Liver (tissue), 3 donors: ENCODE data around the gene MDP1.

ENCODE experiments used
- RXRA ChIP-seq, 2 donors: IDR thresholded peaks; 2 replicates each; pipeline ENCODE4 v1.6.1; 2017 to 2018; ENCODE audit warnings: antibody characterized with exemption in 2 of 2, mild to moderate bottlenecking in 1 of 2
- SP1 ChIP-seq: IDR thresholded peaks from 2 replicates; pipeline ENCODE4 v1.6.1; 2018; ENCODE audit warnings: antibody characterized with exemption, mild to moderate bottlenecking
- TAF1 ChIP-seq: conservative IDR thresholded peaks from 2 replicates; pipeline ENCODE4 v1.6.1; 2016; ENCODE audit warnings: antibody characterized with exemption, mild to moderate bottlenecking
- YY1 ChIP-seq: IDR thresholded peaks from 2 replicates; pipeline ENCODE4 v1.6.1; 2016; ENCODE audit warnings: antibody characterized with exemption, mild to moderate bottlenecking
- TF ChIP-seq, protein P1 (sequence below): fragments of 150-350 bp; IDR thresholded peaks from 2 replicates; pipeline ENCODE4 v1.5.1; 2017; ENCODE audit warnings: improper control_type of control experiment, low read depth, low read length; ENCODE audit not compliant: missing input control
- TF ChIP-seq, protein P2 (sequence below): IDR thresholded peaks from 2 replicates; pipeline ENCODE4 v1.6.1; 2016; ENCODE audit warnings: antibody characterized with exemption
- TF ChIP-seq, protein P3 (sequence below): IDR thresholded peaks from 2 replicates; pipeline ENCODE4 v1.6.1; 2016; ENCODE audit warnings: antibody characterized with exemption
- TF ChIP-seq, protein P4 (sequence below): IDR thresholded peaks from 2 replicates; pipeline ENCODE4 v1.6.1; 2016; ENCODE audit warnings: antibody characterized with exemption, mild to moderate bottlenecking
- donor health status: healthy.
- donor health status: healthy.

DNA sequence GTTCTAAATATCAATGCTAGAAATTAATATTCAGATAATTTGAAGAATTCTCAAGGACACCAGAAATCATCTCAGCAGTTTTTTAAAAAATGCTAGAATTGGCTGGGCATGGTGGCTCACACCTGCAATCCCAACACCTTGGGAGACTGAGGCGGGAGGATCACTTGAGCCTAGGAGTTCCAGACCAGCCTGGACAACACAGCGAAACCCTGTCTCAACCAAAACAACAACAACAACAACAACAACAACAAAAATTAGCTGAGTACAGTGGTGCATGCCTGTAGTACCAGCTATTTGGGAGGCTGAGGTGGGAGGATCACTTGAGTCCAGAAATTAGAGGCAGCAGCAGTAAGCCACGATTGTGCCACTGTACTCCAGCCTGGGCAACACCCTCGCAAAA lies 3.2 kb upstream of the MDP1 start:
- TF ChIP-seq, protein P1, sequence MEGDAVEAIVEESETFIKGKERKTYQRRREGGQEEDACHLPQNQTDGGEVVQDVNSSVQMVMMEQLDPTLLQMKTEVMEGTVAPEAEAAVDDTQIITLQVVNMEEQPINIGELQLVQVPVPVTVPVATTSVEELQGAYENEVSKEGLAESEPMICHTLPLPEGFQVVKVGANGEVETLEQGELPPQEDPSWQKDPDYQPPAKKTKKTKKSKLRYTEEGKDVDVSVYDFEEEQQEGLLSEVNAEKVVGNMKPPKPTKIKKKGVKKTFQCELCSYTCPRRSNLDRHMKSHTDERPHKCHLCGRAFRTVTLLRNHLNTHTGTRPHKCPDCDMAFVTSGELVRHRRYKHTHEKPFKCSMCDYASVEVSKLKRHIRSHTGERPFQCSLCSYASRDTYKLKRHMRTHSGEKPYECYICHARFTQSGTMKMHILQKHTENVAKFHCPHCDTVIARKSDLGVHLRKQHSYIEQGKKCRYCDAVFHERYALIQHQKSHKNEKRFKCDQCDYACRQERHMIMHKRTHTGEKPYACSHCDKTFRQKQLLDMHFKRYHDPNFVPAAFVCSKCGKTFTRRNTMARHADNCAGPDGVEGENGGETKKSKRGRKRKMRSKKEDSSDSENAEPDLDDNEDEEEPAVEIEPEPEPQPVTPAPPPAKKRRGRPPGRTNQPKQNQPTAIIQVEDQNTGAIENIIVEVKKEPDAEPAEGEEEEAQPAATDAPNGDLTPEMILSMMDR = no peak
- TF ChIP-seq TAF1 (no peak), SP1 (no peak), YY1 (no peak), RXRA (IDR thresholded peaks at IDR 0.05) (no peak)
- TF ChIP-seq, protein P2, sequence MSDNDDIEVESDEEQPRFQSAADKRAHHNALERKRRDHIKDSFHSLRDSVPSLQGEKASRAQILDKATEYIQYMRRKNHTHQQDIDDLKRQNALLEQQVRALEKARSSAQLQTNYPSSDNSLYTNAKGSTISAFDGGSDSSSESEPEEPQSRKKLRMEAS = no peak
- TF ChIP-seq, protein P3, sequence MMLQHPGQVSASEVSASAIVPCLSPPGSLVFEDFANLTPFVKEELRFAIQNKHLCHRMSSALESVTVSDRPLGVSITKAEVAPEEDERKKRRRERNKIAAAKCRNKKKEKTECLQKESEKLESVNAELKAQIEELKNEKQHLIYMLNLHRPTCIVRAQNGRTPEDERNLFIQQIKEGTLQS = no peak
- TF ChIP-seq, protein P4, sequence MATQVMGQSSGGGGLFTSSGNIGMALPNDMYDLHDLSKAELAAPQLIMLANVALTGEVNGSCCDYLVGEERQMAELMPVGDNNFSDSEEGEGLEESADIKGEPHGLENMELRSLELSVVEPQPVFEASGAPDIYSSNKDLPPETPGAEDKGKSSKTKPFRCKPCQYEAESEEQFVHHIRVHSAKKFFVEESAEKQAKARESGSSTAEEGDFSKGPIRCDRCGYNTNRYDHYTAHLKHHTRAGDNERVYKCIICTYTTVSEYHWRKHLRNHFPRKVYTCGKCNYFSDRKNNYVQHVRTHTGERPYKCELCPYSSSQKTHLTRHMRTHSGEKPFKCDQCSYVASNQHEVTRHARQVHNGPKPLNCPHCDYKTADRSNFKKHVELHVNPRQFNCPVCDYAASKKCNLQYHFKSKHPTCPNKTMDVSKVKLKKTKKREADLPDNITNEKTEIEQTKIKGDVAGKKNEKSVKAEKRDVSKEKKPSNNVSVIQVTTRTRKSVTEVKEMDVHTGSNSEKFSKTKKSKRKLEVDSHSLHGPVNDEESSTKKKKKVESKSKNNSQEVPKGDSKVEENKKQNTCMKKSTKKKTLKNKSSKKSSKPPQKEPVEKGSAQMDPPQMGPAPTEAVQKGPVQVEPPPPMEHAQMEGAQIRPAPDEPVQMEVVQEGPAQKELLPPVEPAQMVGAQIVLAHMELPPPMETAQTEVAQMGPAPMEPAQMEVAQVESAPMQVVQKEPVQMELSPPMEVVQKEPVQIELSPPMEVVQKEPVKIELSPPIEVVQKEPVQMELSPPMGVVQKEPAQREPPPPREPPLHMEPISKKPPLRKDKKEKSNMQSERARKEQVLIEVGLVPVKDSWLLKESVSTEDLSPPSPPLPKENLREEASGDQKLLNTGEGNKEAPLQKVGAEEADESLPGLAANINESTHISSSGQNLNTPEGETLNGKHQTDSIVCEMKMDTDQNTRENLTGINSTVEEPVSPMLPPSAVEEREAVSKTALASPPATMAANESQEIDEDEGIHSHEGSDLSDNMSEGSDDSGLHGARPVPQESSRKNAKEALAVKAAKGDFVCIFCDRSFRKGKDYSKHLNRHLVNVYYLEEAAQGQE = no peak
